CD4-positive, alpha-beta T cell treated with Interleukin-15 for 1 hour (primary cell): ENCODE measurements around the gene POTEF.
A peak's percentile ranks its signal among the peaks of the same experiment; 100 is the strongest.
"Not testable (repeated sequence)": the region's sequence is repeated elsewhere in the genome, so short reads cannot be mapped to it uniquely, and the experiment has no call there.

ENCODE experiments used
- DNase-seq: peaks from one replicate; pipeline ENCODE4 v3.0.0-alpha.2; 2020

The POTEF gene

GRCh38 chr2:130129120-130129829 lies at the start of gene POTEF:
Gene POTEF, minus strand, starts transcription at chr2:130129222. Its CDS starts 8,707 bp downstream, at chr2:130120515.
- DNase-seq, result not testable (repeated sequence)

GRCh38 chr2:130174866-130175265 lies 45.8 kb upstream of the POTEF start:
- DNase-seq, result not testable (repeated sequence)

GRCh38 chr2:130169896-130170295 lies 40.9 kb upstream of the POTEF start:
- DNase-seq, result no peak

- DNase-seq, result not testable (repeated sequence)
These were observed 40.1 kb upstream of the POTEF start for GRCh38 chr2:130169163-130169562.

- DNase-seq, result not testable (repeated sequence)
These were observed 37.6 kb upstream of the POTEF start for GRCh38 chr2:130166611-130167010.

GRCh38 chr2:130165293-130166016 lies 36.4 kb upstream of the POTEF start:
- DNase-seq, result no peak

- DNase-seq, result no peak
These were observed 33.9 kb upstream of the POTEF start for GRCh38 chr2:130162968-130163367.

GRCh38 chr2:130162486-130162885 lies 33.5 kb upstream of the POTEF start:
- not testable (repeated sequence) for DNase-seq

- not testable (repeated sequence) for DNase-seq
These were observed 32.0 kb upstream of the POTEF start for GRCh38 chr2:130160838-130161705.

- no peak for DNase-seq
These were observed 31.1 kb upstream of the POTEF start for GRCh38 chr2:130160131-130160530.

- not testable (repeated sequence) for DNase-seq
These were observed 30.4 kb upstream of the POTEF start for GRCh38 chr2:130159376-130159775.

- DNase-seq, result no peak
These were observed 29.6 kb upstream of the POTEF start for GRCh38 chr2:130158631-130159030.

- peak; percentile 68 for DNase-seq
These were observed 28.9 kb upstream of the POTEF start for GRCh38 chr2:130157825-130158514.

GRCh38 chr2:130157354-130157753 lies 28.3 kb upstream of the POTEF start:
- peak; percentile 25 for DNase-seq

- no peak for DNase-seq
These were observed 27.6 kb upstream of the POTEF start for GRCh38 chr2:130156624-130157004.

GRCh38 chr2:130155956-130156623 lies 27.1 kb upstream of the POTEF start:
- not testable (repeated sequence) for DNase-seq

- DNase-seq, result no peak
These were observed 26.0 kb upstream of the POTEF start for GRCh38 chr2:130154773-130155765.

- not testable (repeated sequence) for DNase-seq
These were observed 25.4 kb upstream of the POTEF start for GRCh38 chr2:130154423-130154770.

GRCh38 chr2:130153721-130154422 lies 24.9 kb upstream of the POTEF start:
- DNase-seq, result not testable (repeated sequence)
